Activated effector memory CD4-positive, alpha-beta T cell treated with Interleukin-2 at 50 U/mL for 16 hours (primary cell): ENCODE results near the gene JAK2.
"Not testable (repeated sequence)": the region's sequence is repeated elsewhere in the genome, so short reads cannot be mapped to it uniquely, and the experiment has no call there.

Experiments
- DNase-seq: peaks from one replicate; pipeline ENCODE4 v3.0.0-alpha.2; 2020

The JAK2 gene

DNA sequence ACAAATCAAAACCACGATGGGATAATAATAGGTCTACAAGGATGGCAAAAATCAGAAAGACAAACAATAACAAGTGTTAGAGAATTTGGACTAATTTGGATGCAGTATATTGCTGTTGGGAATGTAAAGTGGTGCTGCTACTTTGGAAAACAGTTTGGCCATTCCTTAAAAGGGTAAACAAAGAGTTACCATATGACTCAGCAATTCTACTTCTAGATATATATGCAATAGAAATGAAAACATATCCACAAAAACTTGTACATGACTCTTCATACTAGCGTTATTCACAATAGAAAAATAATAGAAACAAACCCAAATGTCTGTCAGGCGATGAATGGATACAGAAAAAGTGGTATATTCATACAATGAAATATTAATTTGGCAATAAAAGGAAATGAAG, 58.3 kb downstream of the JAK2 start:
- no peak for DNase-seq

- no peak for DNase-seq
Observed at GRCh38 chr9:5044160-5044559, 59.1 kb downstream of the JAK2 start.

DNA sequence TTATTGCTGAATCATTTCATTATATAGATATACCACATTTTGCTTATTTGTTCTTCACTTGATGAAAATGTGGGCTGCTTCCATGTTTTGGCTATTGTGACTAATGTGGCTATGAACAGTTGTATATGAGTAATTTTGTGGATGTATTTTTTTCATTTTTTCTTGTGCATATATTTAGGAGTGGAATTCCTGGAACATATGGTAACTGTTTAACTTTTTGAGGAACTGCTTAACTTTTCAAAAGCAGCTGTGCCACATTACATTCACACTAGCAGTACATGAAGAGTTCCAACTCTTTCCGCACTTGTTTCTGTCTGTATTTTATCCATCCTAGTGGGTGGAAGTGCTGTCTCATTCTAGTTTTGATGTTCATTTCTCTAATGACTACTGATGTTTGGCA, 67.8 kb downstream of the JAK2 start:
- DNase-seq = no peak

- DNase-seq = no peak
Observed at GRCh38 chr9:5062631-5063030, 77.6 kb downstream of the JAK2 start.

GRCh38 chr9:5072871-5073270, 87.8 kb downstream of the JAK2 start:
- no peak for DNase-seq

DNA sequence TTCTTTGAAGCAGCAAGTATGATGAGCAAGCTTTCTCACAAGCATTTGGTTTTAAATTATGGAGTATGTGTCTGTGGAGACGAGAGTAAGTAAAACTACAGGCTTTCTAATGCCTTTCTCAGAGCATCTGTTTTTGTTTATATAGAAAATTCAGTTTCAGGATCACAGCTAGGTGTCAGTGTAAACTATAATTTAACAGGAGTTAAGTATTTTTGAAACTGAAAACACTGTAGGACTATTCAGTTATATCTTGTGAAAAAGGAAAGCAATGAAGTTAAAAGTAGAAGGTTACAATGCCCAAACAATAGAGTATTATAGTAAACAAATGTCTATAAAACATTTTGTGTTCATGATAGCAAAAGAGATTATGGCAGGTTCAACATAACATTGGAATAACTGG, 88.6 kb downstream of the JAK2 start:
- DNase-seq = no peak

DNA sequence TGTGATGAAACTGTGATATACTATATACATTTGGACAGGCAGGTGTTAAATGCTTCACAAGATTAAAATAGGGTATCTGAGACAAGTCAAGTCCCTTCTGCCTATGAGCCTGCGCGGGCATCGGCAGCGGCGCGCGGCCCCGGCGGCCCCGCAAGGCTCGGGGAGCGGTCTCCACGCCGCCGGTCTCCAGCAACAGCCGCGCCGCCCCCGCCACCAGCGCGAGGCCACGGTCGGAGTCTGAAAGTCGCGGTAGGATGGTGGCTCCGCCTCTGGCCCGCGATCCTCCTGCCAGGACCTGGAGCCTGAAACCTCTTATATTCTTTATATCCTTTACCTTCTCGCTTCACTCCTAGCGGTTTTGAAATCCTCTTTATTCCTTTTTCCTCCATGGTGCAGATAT, 100.9 kb downstream of the JAK2 start:
- no peak for DNase-seq

GRCh38 chr9:5089737-5090136, 104.7 kb downstream of the JAK2 start:
- DNase-seq = no peak

- no peak for DNase-seq
Observed at GRCh38 chr9:5095795-5096194, 110.7 kb downstream of the JAK2 start.

- no peak for DNase-seq
Observed at GRCh38 chr9:5099466-5099865, 114.4 kb downstream of the JAK2 start.

DNA sequence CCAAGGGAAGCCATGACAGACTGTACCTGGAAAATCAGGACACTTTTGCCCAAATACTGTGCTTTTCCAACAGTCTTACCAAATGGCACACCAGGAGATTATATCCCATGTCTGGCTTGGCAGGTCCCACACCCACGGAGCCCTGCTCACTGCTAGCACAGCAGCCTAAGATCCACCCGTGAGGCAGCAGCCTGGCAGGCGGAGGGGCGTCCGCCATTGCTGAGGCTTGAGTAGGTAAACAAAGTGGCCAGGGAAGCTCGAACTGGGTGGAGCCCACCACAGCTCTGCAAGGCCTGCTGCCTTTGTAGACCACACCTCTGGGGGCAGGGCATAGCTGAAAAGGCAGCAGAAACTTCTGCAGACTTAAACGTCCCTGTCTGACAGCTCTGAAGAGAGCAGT, 116.1 kb downstream of the JAK2 start:
- not testable (repeated sequence) for DNase-seq

GRCh38 chr9:5106517-5106916, 121.4 kb downstream of the JAK2 start:
- DNase-seq = not testable (repeated sequence)

DNA sequence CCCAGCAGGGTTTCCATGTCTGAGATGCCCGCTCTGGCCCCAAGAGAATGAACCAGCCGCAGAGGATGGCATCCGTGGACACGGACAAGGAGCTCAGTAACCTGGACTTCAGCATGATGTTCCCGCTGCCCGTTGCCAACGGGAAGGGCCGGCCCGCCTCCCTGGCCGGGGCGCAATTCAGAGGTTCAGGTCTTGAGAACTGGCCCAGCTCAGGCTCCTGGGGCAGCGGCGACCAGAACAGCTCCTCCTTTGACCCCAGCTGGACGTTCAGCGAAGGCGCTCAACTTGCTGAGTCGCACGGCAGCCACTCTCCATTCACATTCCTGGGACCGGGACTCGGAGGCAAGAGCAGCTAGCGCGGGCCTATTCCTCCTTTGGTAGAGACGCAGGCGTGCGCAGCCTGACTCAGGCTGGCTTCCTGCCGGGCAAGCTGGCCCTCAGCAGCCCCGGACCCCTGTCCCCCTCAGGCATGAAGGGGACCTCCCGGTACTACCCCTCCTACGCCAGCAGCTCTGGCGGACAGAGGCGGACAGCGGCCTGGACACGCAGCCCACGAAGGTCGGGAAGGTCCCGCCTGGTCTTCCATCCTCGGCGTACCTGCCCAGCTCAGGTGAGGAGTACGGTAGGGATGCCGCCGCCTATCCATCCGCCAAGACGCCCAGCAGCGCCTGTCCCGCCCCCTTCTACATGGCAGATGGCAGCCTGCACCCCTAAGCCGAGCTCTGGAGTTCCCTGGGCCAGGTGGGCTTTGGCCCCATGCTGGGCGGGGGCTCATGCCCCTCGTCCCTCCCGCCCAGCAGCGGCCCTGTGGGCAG, 126.0 kb downstream of the JAK2 start:
- DNase-seq = no peak

DNA sequence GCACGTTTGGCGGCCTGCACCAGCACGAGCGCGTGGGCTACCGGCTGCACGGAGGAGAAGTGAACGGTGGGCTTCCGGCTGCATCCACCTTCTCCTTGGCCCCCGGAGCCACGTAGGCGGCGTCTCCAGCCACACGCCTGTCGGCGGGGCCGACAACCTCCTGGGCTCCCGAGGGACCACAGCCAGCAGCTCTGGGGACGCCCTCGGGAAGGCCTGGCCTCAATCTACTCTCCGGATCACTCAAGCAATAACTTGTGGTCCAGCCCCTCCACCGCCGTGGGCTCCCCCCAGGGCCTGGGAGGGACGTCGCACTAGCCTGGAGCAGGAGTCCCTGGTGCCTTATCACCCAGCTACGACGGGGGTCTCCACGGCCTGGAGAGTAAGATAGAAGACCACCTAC, 126.6 kb downstream of the JAK2 start:
- no peak for DNase-seq

DNA sequence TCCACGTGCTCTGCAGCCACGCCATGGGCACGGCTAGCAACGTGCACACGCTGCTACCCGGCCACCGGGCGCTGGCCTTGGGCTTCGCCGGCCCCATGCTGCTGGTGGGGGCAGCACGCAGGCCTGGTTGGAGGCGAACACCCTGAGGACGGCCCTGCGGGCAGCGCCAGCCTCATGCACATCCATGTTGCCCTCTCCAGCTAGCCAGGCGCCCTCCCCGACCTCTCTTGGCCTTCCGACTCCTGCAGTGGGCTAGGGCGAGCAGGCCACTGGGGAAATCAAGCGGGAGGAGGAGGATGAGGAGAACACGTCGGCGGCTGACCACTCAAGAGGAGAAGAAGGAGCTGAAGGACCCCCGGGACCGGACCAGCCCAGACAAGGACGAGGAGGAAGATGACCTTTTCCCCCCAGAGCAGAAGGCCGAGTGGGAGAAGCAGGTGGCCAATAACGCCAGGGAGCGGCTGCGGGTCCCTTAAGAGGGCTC, 127.1 kb downstream of the JAK2 start:
- DNase-seq = no peak

DNA sequence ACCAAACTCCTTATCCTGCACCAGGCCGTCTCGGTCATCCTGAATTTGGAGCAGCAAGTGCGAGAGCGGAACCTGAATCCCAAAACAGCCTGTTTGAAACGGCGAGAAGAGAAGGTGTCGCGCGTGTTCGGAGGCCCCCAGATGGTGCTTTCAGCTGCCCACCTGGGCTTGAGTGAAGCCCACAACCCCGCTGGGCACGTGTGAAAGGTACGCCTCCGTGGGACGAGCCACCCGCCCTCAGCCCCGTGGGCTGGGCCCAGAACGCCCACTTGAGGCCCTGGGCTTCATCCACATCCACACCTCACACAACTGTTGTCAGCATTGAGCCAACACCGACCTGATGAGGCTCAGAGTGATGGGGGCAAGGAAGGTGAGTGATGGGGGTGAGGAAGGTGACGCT, 127.6 kb downstream of the JAK2 start:
- no peak for DNase-seq

GRCh38 chr9:5113523-5113922, 128.5 kb downstream of the JAK2 start:
- no peak for DNase-seq

DNA sequence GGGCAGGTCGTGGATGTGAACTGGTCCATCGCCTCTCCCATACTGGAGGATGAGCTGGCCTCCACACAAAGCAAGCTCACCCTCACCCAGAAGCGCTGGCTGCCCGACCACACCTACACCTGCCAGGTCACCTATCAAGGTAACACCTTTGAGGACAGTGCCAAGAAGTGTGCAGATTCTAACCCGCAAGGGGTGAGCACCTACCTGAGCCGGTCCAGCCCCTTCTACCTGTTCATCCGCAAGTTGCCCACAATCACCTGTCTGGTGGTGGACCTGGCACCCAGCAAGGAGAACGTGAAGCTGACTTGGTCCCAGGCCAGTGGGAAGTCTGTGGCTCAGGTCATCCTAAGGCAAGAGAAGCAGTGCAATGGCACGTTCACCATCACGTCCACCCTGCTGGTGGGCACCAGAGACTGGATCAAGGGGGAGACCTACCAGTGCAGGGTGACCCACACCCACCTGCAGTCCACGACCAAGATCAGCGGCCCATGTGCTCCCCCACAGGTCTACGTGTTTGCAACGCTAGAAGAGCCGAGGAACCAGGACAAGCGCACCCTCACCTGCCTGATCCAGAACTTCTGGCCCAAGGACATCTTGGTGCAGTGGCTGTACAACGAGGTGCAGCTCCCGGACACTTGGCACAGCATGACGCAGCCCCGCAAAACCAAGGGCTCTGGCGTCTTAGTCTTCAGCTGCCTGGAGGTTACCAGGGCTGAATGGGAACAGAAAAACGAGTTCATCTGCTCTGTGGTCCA, 129.1 kb downstream of the JAK2 start:
- DNase-seq = no peak

DNA sequence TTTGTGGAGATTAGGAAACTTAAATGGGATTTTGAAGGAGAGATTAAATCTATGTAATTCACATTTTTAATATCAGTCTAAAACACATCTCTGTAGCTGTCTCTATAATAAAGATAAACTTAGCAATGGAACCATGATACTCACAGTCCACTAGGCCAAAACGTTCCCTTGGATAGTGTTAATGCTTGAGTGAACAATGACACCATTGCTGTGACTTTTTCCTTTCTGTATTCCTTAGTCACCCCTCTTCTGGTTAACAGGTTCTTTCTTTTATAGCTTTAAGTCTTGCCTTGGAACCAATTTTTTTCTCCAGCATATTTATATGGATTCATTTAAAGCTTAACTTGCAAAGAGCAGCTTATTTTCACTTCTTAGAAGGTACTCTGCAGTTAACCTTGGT, 137.0 kb downstream of the JAK2 start:
- no peak for DNase-seq

GRCh38 chr9:5122516-5122915, 137.4 kb downstream of the JAK2 start:
- DNase-seq = no peak

DNA sequence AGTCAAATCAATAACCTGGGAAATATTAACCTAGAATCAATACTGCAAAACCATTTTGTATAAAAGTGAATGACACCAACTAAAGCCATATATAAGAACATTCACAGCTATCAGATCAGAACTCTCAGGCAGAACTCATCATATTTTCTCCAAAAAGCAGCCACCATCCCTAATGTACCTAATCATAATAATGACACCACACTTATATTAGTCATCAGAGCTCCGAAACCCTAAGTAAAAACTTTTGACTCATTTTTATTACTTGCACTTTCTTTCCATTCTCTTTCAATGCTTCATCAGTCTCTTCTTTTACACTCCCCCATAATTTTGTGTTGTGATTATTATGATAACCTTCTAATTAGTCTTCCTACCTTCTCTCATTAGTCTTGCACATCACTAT, 155.1 kb downstream of the JAK2 start:
- DNase-seq = no peak

GRCh38 chr9:5144217-5144616, 159.1 kb downstream of the JAK2 start:
- DNase-seq = no peak

DNA sequence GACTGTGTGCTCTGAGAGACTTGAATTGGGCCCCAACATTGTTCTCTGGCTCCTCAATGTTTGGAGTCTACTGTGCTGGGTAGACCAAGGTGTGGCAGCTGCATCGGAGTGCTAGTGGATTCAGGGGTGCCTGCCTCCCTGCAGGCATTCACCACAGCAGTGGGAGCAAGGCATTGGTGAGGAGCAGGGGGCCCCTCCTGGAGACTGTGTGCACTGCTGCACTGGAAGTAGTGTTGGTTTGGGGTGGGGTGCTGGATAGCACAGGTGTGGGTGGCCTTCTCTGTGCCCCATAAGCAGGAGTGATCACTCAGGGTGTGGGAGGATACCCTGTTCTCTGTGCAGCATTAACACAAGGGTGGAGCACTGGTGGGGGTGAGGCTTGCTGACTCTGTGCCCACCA, 161.2 kb downstream of the JAK2 start:
- DNase-seq = no peak
